ENCODE results near the gene TLE4. TPM values are rescaled to one million over a fixed set of nuclear protein-coding genes. Genes with fewer than 3 reads are reported as not detected.

The TLE4 gene
- total and polyA plus RNA-seq, 2 donors (not counting 1 experiment from before 2014, with no cell fraction given), result 13.5 to 35.0 TPM

DNA sequence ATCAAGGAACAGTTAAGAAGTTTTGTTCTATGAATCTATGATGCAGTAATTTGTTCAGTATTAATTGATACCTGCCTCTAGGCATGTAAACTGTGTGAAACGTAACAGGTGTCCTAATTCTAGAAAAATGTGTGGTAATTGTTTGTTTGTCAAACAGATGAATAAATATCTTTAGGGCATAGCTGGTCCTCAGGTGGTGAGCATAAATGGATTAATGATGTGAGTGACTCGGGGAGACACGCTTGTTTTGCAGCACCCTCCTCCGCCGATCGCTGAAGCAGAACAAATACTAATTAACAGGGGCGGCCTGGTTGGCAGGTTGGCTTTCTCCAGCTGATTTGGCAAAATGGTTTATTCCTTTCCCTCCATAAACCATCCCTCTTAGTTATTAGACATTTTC, 88.8 kb downstream of the TLE4 start:
- no peaks in the 10 kb centered on the region for H3K79me2 ChIP-seq (ENCODE audit: control insufficient read depth, insufficient read depth, low read length)
- no peak overlapping the region for H3K9ac ChIP-seq (ENCODE audit: insufficient read depth, low read length)
- H3K4me2 ChIP-seq (ENCODE audit: extremely low read depth, insufficient read depth, low read length), result no peak overlapping the region
- no peak overlapping the region for H3K27ac ChIP-seq (ENCODE audit: insufficient read depth, low read length)
- no peaks in the 10 kb centered on the region for H3K9me3 ChIP-seq (ENCODE audit: control insufficient read depth, insufficient read depth, low read depth, low read length)
- no peak overlapping the region for H2AFZ ChIP-seq (ENCODE audit: low read length)
- H4K20me1 ChIP-seq (ENCODE audit: control insufficient read depth, extremely low read depth, insufficient read depth, low read length), result no peaks in the 10 kb centered on the region
- no peaks in the 10 kb centered on the region for H3K36me3 ChIP-seq (ENCODE audit: control insufficient read depth, insufficient read depth, low read length)
- no peak for DNase-seq (ENCODE audit: low read depth in 2 of 2)
- TF ChIP-seq CTCF (conservative IDR thresholded peaks at IDR 0.05 in 1 of 2, IDR thresholded peaks at IDR 0.05 in 1 of 2; ENCODE audit: low read depth in 1 of 2, low read length in 2 of 2) (no peak), EZH2 (IDR thresholded peaks at IDR 0.05; ENCODE audit: low read length, missing control alignments) (no peak)
- no peak overlapping the region for H3K4me3 ChIP-seq (replicated peaks in 1 of 4; ENCODE audit: control extremely low read depth in 1 of 4, insufficient read depth in 1 of 4, low read depth in 3 of 4, low read length in 4 of 4)
- no peaks in the 10 kb centered on the region for H3K27me3 ChIP-seq (ENCODE audit: control insufficient read depth, insufficient read depth, low read length)
- H3K4me1 ChIP-seq (ENCODE audit: control insufficient read depth, extremely low read depth, insufficient read depth, low read length), result no peaks in the 10 kb centered on the region

GRCh38 chr9:79661279-79661678, 89.5 kb downstream of the TLE4 start:
- TF ChIP-seq EZH2 (IDR thresholded peaks at IDR 0.05; ENCODE audit: low read length, missing control alignments), result no peak
- no peak for TF ChIP-seq CTCF (conservative IDR thresholded peaks at IDR 0.05 in 1 of 2, IDR thresholded peaks at IDR 0.05 in 1 of 2; ENCODE audit: low read depth in 1 of 2, low read length in 2 of 2)
- Histone ChIP-seq H2AFZ (ENCODE audit: low read length) (no peak overlapping the region), H3K4me1 (ENCODE audit: control insufficient read depth, extremely low read depth, insufficient read depth, low read length) (no peaks in the 10 kb centered on the region), H3K9me3 (ENCODE audit: control insufficient read depth, insufficient read depth, low read depth, low read length) (no peaks in the 10 kb centered on the region), H3K4me2 (ENCODE audit: extremely low read depth, insufficient read depth, low read length) (no peak overlapping the region), H3K36me3 (ENCODE audit: control insufficient read depth, insufficient read depth, low read length) (no peaks in the 10 kb centered on the region), H3K9ac (ENCODE audit: insufficient read depth, low read length) (no peak overlapping the region), H3K79me2 (ENCODE audit: control insufficient read depth, insufficient read depth, low read length) (no peaks in the 10 kb centered on the region), H3K27ac (ENCODE audit: insufficient read depth, low read length) (no peak overlapping the region), H4K20me1 (ENCODE audit: control insufficient read depth, extremely low read depth, insufficient read depth, low read length) (no peaks in the 10 kb centered on the region), H3K27me3 (ENCODE audit: control insufficient read depth, insufficient read depth, low read length) (no peaks in the 10 kb centered on the region), H3K4me3 (replicated peaks in 1 of 4; ENCODE audit: control extremely low read depth in 1 of 4, insufficient read depth in 1 of 4, low read depth in 3 of 4, low read length in 4 of 4) (no peak overlapping the region)
- peak in 1 of 2 donors; percentile 43 for DNase-seq (ENCODE audit: low read depth in 2 of 2)

GRCh38 chr9:79661886-79662536, 90.2 kb downstream of the TLE4 start:
- TF ChIP-seq EZH2 (IDR thresholded peaks at IDR 0.05; ENCODE audit: low read length, missing control alignments), result no peak
- no peak for TF ChIP-seq CTCF (conservative IDR thresholded peaks at IDR 0.05 in 1 of 2, IDR thresholded peaks at IDR 0.05 in 1 of 2; ENCODE audit: low read depth in 1 of 2, low read length in 2 of 2)
- Histone ChIP-seq H3K4me3 (replicated peaks in 1 of 4; ENCODE audit: control extremely low read depth in 1 of 4, insufficient read depth in 1 of 4, low read depth in 3 of 4, low read length in 4 of 4) (no peak overlapping the region), H2AFZ (ENCODE audit: low read length) (no peak overlapping the region), H3K79me2 (ENCODE audit: control insufficient read depth, insufficient read depth, low read length) (no peaks in the 10 kb centered on the region), H3K9me3 (ENCODE audit: control insufficient read depth, insufficient read depth, low read depth, low read length) (no peaks in the 10 kb centered on the region), H3K4me2 (ENCODE audit: extremely low read depth, insufficient read depth, low read length) (no peak overlapping the region), H3K36me3 (ENCODE audit: control insufficient read depth, insufficient read depth, low read length) (no peaks in the 10 kb centered on the region), H3K27me3 (ENCODE audit: control insufficient read depth, insufficient read depth, low read length) (no peaks in the 10 kb centered on the region), H3K4me1 (ENCODE audit: control insufficient read depth, extremely low read depth, insufficient read depth, low read length) (no peaks in the 10 kb centered on the region), H4K20me1 (ENCODE audit: control insufficient read depth, extremely low read depth, insufficient read depth, low read length) (no peaks in the 10 kb centered on the region), H3K9ac (ENCODE audit: insufficient read depth, low read length) (no peak overlapping the region), H3K27ac (ENCODE audit: insufficient read depth, low read length) (no peak overlapping the region)
- no peak for DNase-seq (ENCODE audit: low read depth in 2 of 2)
